ENCODE measurements around the gene SLC9A1. TPM values are rescaled to one million over a fixed set of nuclear protein-coding genes. Genes with fewer than 3 reads are reported as not detected.

SLC9A1 gene
- total and polyA plus RNA-seq, 12 donors, result 3.1 to 49.0 (median 28.4) TPM

DNA sequence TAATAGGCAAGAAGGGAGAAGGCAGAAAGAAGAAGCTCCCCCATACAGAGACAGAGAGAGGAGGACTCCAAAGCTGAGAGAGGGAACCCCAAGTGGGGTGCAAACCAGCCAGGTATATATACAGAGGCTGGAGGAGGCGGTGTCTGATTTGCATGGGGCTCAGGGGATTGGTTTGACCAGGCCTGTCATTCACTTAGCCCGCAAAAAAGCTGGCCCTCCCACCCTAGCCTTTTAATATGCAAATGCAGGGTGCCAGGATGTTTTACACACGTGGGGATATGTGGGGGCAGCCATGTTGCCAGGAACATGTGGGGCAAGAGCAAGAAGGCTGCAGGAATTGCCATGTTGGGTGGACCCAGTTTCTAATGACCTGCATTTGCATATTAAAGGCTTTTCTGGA, 105.3 kb downstream of the SLC9A1 start:
- no peaks in the 10 kb centered on the region for H3K36me3 ChIP-seq (replicated peaks in 1 of 2)
- WGBS, 4 donors, result 68 to 79% (median 75%) methylated on average over 3 of the region's 3 CpGs
- H3K9me3 ChIP-seq (replicated peaks in 1 of 3), result no peaks in the 10 kb centered on the region
- DNase-seq, result no peak
- no peak overlapping the region for H3K27ac ChIP-seq
- peaks cover 4 to 11% of the 10 kb centered on the region in 2 donors for H3K4me1 ChIP-seq (replicated peaks in 1 of 2)
- intact Hi-C loops (cut with DNase I), result loop anchor here (2.0 to 5.0 kb wide), 3 partner anchors 47 to 243 kb away; no protein-coding TSS in a partner anchor
- no peaks in the 10 kb centered on the region for H3K27me3 ChIP-seq
- H3K4me3 ChIP-seq, result no peak overlapping the region
- no peak for TF ChIP-seq POLR2A (IDR thresholded peaks at IDR 0.05)
- TF ChIP-seq, protein P1, sequence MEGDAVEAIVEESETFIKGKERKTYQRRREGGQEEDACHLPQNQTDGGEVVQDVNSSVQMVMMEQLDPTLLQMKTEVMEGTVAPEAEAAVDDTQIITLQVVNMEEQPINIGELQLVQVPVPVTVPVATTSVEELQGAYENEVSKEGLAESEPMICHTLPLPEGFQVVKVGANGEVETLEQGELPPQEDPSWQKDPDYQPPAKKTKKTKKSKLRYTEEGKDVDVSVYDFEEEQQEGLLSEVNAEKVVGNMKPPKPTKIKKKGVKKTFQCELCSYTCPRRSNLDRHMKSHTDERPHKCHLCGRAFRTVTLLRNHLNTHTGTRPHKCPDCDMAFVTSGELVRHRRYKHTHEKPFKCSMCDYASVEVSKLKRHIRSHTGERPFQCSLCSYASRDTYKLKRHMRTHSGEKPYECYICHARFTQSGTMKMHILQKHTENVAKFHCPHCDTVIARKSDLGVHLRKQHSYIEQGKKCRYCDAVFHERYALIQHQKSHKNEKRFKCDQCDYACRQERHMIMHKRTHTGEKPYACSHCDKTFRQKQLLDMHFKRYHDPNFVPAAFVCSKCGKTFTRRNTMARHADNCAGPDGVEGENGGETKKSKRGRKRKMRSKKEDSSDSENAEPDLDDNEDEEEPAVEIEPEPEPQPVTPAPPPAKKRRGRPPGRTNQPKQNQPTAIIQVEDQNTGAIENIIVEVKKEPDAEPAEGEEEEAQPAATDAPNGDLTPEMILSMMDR (IDR thresholded peaks at IDR 0.05), result no peak

DNA sequence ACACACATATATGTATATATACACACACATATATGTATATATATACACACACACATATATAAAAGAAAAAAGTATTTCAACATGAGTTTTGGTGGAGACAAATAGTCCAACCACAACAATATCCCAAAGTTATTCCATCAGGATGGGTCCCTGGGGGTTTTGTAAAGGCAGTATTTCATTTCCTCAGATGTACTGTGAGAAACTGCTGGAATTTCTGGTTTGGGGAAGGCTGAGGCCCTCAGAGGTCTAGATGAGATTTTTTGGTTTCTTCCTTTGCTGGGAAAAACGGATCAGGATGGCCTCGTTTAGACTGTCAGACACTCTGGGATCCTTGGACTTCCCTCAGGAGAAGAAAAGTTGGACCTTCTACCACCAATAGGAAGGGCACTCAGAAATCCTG, 105.8 kb downstream of the SLC9A1 start:
- WGBS, 4 donors, result 59 to 71% (median 68%) methylated on average over 2 of the region's 2 CpGs
- Histone ChIP-seq H3K4me3 (no peak overlapping the region), H3K4me1 (replicated peaks in 1 of 2) (peaks cover 4 to 13% of the 10 kb centered on the region in 2 donors), H3K9me3 (replicated peaks in 1 of 3) (no peaks in the 10 kb centered on the region), H3K27ac (no peak overlapping the region), H3K27me3 (no peaks in the 10 kb centered on the region), H3K36me3 (replicated peaks in 1 of 2) (no peaks in the 10 kb centered on the region)
- TF ChIP-seq POLR2A (IDR thresholded peaks at IDR 0.05), result no peak
- TF ChIP-seq, protein P1 (IDR thresholded peaks at IDR 0.05), result no peak
- no peak for DNase-seq
- intact Hi-C loops (cut with DNase I), result loop anchor here (2.0 to 5.0 kb wide), 3 partner anchors 48 to 243 kb away; no protein-coding TSS in a partner anchor

Other genes with a start within 250 kb of the SLC9A1 start
- 10 to 100 TPM in 7 of 9 donors, 1 to 10 TPM in 2; 7.1 to 62.7 (median 14.7) TPM for gene NR0B2, start 241.2 kb downstream of the SLC9A1 start, total RNA-seq
- gene NR0B2, start 241.2 kb downstream of the SLC9A1 start, polyA plus RNA-seq, result 1 to 10 TPM; 7.6 to 8.3 (median 8.0) TPM
- 100 to 1,000 TPM in 4 of 9 donors, 10 to 100 TPM in 5; 63.3 to 232 (median 98.6) TPM for gene NUDC, start 233.4 kb downstream of the SLC9A1 start, total RNA-seq
- 100 to 1,000 TPM in 1 of 3 donors, 10 to 100 TPM in 2; 66.6 to 257 (median 88.1) TPM for gene NUDC, start 233.4 kb downstream of the SLC9A1 start, polyA plus RNA-seq
- 1 to 10 TPM in 7 of 9 donors, under 1 TPM in 2; 0.53 to 4.0 (median 1.4) TPM for gene KDF1, start 194.7 kb downstream of the SLC9A1 start, total RNA-seq
- under 1 TPM; 0.15 to 0.56 (median 0.54) TPM for gene KDF1, start 194.7 kb downstream of the SLC9A1 start, polyA plus RNA-seq
- gene TRNP1, start 161.4 kb downstream of the SLC9A1 start, total RNA-seq, result 10 to 100 TPM in 3 of 9 donors, 1 to 10 TPM in 6; 1.4 to 27.8 (median 6.2) TPM
- 10 to 100 TPM in 1 of 3 donors, 1 to 10 TPM in 2; 4.6 to 11.1 (median 9.0) TPM for gene TRNP1, start 161.4 kb downstream of the SLC9A1 start, polyA plus RNA-seq
- gene TENT5B, start 142.3 kb downstream of the SLC9A1 start, total RNA-seq, result 1 to 10 TPM in 4 of 9 donors, under 1 TPM in 5; 0.17 to 7.1 (median 0.95) TPM
- 1 to 10 TPM in 2 of 3 donors, under 1 TPM in 1; 0.51 to 2.8 (median 1.2) TPM for gene TENT5B, start 142.3 kb downstream of the SLC9A1 start, polyA plus RNA-seq
- gene WDTC1, start 79.5 kb upstream of the SLC9A1 start, total RNA-seq, result 10 to 100 TPM; 18.1 to 66.6 (median 52.5) TPM
- 10 to 100 TPM; 14.7 to 30.2 (median 21.5) TPM for gene WDTC1, start 79.5 kb upstream of the SLC9A1 start, polyA plus RNA-seq
- 10 to 100 TPM; 30.7 to 63.5 (median 49.8) TPM for gene TMEM222, start 167.0 kb upstream of the SLC9A1 start, total RNA-seq
- gene TMEM222, start 167.0 kb upstream of the SLC9A1 start, polyA plus RNA-seq, result 10 to 100 TPM; 38.8 to 73.2 (median 66.8) TPM
- 1 to 10 TPM in 3 of 9 donors, under 1 TPM in 5, not detected in 1; 0.22 to 2.0 (median 0.91) TPM for gene SYTL1, start 186.9 kb upstream of the SLC9A1 start, total RNA-seq
- 10 to 100 TPM in 1 of 3 donors, 1 to 10 TPM in 1, not detected in 1; 3.0 to 10.9 TPM for gene SYTL1, start 186.9 kb upstream of the SLC9A1 start, polyA plus RNA-seq
- 10 to 100 TPM in 8 of 9 donors, 1 to 10 TPM in 1; 6.5 to 48.2 (median 25.9) TPM for gene MAP3K6, start 211.8 kb upstream of the SLC9A1 start, total RNA-seq
- 100 to 1,000 TPM in 1 of 3 donors, 10 to 100 TPM in 2; 14.2 to 136 (median 83.9) TPM for gene MAP3K6, start 211.8 kb upstream of the SLC9A1 start, polyA plus RNA-seq
- 10 to 100 TPM in 8 of 9 donors, 1 to 10 TPM in 1; 6.3 to 83.3 (median 40.8) TPM for gene FCN3, start 219.7 kb upstream of the SLC9A1 start, total RNA-seq
- 10 to 100 TPM; 17.0 to 72.8 (median 23.2) TPM for gene FCN3, start 219.7 kb upstream of the SLC9A1 start, polyA plus RNA-seq
- 1 to 10 TPM in 1 of 9 donors, under 1 TPM in 3, not detected in 5; 0.11 to 2.6 (median 0.41) TPM for gene CD164L2, start 228.2 kb upstream of the SLC9A1 start, total RNA-seq
- gene CD164L2, start 228.2 kb upstream of the SLC9A1 start, polyA plus RNA-seq, result under 1 TPM in 2 of 3 donors, not detected in 1; 0.13 to 0.16 TPM
- 1 to 10 TPM in 2 of 9 donors, under 1 TPM in 2, not detected in 5; 0.17 to 2.0 (median 0.66) TPM for gene GPR3, start 237.5 kb upstream of the SLC9A1 start, total RNA-seq
- gene GPR3, start 237.5 kb upstream of the SLC9A1 start, polyA plus RNA-seq, result 1 to 10 TPM in 1 of 3 donors, under 1 TPM in 2; 0.40 to 1.0 (median 0.64) TPM

Data from adrenal gland (tissue), 12 donors.